ENCODE results near the gene HAPSTR1.

GRCh38 chr16:9046667-9047055, 44.8 kb upstream of the HAPSTR1 start:
- TF ChIP-seq CTCF (conservative IDR thresholded peaks at IDR 0.05; ENCODE audit: low read depth, low read length) (no peak), EZH2phosphoT487 (IDR thresholded peaks at IDR 0.05; ENCODE audit: borderline replicate concordance, low read length) (no peak), EZH2 (IDR thresholded peaks at IDR 0.05; ENCODE audit: low read length, unreplicated experiment) (no peak)

Data from PC-3 (cell line).